Tibial artery (tissue), 4 donors: ENCODE data around the gene YPEL3.
"Not testable (repeated sequence)": the region's sequence is repeated elsewhere in the genome, so short reads cannot be mapped to it uniquely, and the experiment has no call there.

ENCODE experiments used
- DNase-seq, 2 donors: peaks; one replicate each; pipeline ENCODE4 v3.0.0-alpha.2; 2019
- H3K27ac ChIP-seq, 2 donors: fragments of 200-600 bp; sonication (generic) in 1 of 2; 1 replicate in 1 of 2; 2 replicates in 1 of 2; pipeline ENCODE4 v1.5.1; 2018 to 2019; ENCODE audit warnings: mild to moderate bottlenecking in 1 of 2
- H3K27me3 ChIP-seq, 2 donors: fragments of 200-600 bp; sonication (generic) in 1 of 2; one replicate each; pipeline versions ENCODE4 v1.5.1 to v1.6.0; 2016 to 2019
- H3K36me3 ChIP-seq, 3 donors: fragments of 200-600 bp; sonication (generic) in 2 of 3; one replicate each; pipeline ENCODE4 v1.5.1; 2016 to 2019; ENCODE audit warnings: mild to moderate bottlenecking in 2 of 3
- H3K4me1 ChIP-seq, 4 donors: fragments of 200-600 bp; sonication (generic) in 2 of 4; 1 replicate in 3 of 4; 2 replicates in 1 of 4; pipeline ENCODE4 v1.5.1; 2016 to 2019
- H3K4me3 ChIP-seq, 2 donors: fragments of 200-600 bp; sonication (generic) in 1 of 2; 1 replicate in 1 of 2; 2 replicates in 1 of 2; pipeline ENCODE4 v1.5.1; 2018 to 2019; ENCODE audit warnings: mild to moderate bottlenecking in 2 of 2
- H3K9me3 ChIP-seq, 3 donors: fragments of 200-600 bp; sonication (generic) in 1 of 3; one replicate each; pipeline ENCODE4 v1.5.1; 2016 to 2019
- CTCF ChIP-seq, 2 experiments: fragments of 200-600 bp in 1 of 2; fragments of 450-650 bp in 1 of 2; IDR thresholded peaks; one replicate each; pipeline ENCODE4 v1.5.1; 2017 to 2019; ENCODE audit warnings: antibody characterized with exemption in 2 of 2, mild to moderate bottlenecking in 1 of 2, moderate library complexity in 1 of 2
- intact Hi-C: fragments of 100-400 bp; cut with DNase I; formaldehyde crosslinking; loops from one replicate; pipeline ENCODE4 v1.15.0; 2023; ENCODE audit warnings: low total_unique reads

Gene YPEL3

DNA sequence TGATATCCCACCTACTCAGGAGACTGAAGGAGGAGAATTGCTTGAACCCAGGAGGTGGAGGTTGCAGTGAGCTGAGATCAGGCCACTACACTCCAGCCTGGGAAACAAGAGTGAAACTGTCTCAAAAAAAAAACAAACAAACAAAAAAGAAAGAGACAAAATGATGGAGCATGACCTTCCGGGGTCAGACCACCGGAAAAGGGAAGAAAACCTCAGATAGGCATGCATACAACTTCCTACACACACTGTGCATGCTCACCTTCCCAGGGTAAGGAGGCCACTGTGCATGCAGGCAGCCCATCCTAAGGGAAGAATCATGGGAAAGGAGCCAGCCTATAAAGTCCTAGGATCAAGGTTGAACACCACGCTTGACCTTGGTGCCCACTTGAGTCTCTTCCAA, 36.6 kb upstream of the YPEL3 start:
- intact Hi-C loops, result no loop called here
- no peak for DNase-seq
- Histone ChIP-seq H3K27ac (no peak overlapping the region), H3K36me3 (no peaks in the 10 kb centered on the region), H3K4me3 (no peak overlapping the region), H3K9me3 (no peaks in the 10 kb centered on the region), H3K27me3 (no peaks in the 10 kb centered on the region), H3K4me1 (no peaks in the 10 kb centered on the region)
- no peak for TF ChIP-seq CTCF (IDR thresholded peaks at IDR 0.05)

DNA sequence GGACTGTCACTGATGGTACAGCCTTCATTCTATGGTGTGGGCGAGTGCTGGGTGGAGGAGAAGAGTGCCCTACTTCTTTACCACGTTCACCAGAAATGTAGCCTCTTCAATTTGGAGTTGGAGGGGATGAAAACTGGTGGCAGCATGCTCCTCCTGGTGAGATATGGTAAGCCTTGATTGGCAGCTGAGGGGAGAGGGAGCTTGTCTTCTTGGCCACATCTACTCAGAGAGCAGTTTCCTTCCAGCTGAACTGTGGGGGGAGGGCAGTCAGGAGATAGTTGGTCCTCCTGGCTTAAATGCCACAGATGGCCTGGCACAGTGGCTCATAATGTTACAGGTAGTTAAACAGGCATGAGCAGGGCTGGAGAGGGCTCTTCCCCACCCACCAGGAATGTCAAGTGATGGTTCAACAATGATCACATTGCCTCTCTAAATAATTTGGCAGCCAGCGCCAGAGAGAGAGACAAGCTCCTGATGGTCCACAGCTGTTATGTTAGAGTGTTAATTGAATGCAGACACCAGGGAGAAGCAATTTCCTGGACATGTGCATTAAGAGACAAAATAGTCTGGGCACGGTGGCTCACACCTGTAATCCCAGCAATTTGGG, 36.0 kb upstream of the YPEL3 start:
- Histone ChIP-seq H3K36me3 (no peaks in the 10 kb centered on the region), H3K4me3 (no peak overlapping the region), H3K4me1 (no peaks in the 10 kb centered on the region), H3K27me3 (no peaks in the 10 kb centered on the region), H3K27ac (no peak overlapping the region), H3K9me3 (no peaks in the 10 kb centered on the region)
- TF ChIP-seq CTCF (IDR thresholded peaks at IDR 0.05), result no peak
- DNase-seq, result no peak
- intact Hi-C loops, result no loop called here

GRCh38 chr16:30127993-30128392, 32.0 kb upstream of the YPEL3 start:
- H3K27me3 ChIP-seq, result no peaks in the 10 kb centered on the region
- H3K9me3 ChIP-seq, result no peaks in the 10 kb centered on the region
- no peak for TF ChIP-seq CTCF (IDR thresholded peaks at IDR 0.05)
- no peaks in the 10 kb centered on the region for H3K36me3 ChIP-seq
- intact Hi-C loops, result no loop called here
- no peak overlapping the region for H3K4me3 ChIP-seq
- no peak overlapping the region for H3K27ac ChIP-seq
- no peak for DNase-seq
- peaks cover 0 to 17% (median 7%) of the 10 kb centered on the region in 4 donors for H3K4me1 ChIP-seq

GRCh38 chr16:30125690-30126089, 29.7 kb upstream of the YPEL3 start:
- intact Hi-C loops, DNase-seq, H3K4me3 ChIP-seq, H3K27ac ChIP-seq, H3K9me3 ChIP-seq, H3K27me3 ChIP-seq: not testable (repeated sequence)
- peaks cover 0 to 12% (median 0%) of the 10 kb centered on the region in 3 donors for H3K36me3 ChIP-seq
- peaks cover 0 to 31% (median 16%) of the 10 kb centered on the region in 4 donors for H3K4me1 ChIP-seq

- H3K36me3 ChIP-seq, result peaks cover 4 to 20% (median 5%) of the 10 kb centered on the region in 3 donors
- intact Hi-C loops, result no loop called here
- H3K9me3 ChIP-seq, result no peaks in the 10 kb centered on the region
- H3K4me1 ChIP-seq, result peaks cover 0 to 31% (median 16%) of the 10 kb centered on the region in 4 donors
- TF ChIP-seq CTCF (IDR thresholded peaks at IDR 0.05), result no peak
- H3K4me3 ChIP-seq, result no peak overlapping the region
- no peaks in the 10 kb centered on the region for H3K27me3 ChIP-seq
- DNase-seq, result no peak
- peak overlapping the region; percentile 95 to 97 for H3K27ac ChIP-seq
Observed at GRCh38 chr16:30124985-30125379, 29.0 kb upstream of the YPEL3 start.

- no peak for TF ChIP-seq CTCF (IDR thresholded peaks at IDR 0.05)
- no peaks in the 10 kb centered on the region for H3K27me3 ChIP-seq
- peak overlapping the region; percentile 91 to 95 for H3K4me3 ChIP-seq
- peaks cover 24 to 43% (median 28%) of the 10 kb centered on the region in 3 donors for H3K36me3 ChIP-seq
- intact Hi-C loops, result loop anchor here (1.0 kb wide), 1 partner anchor 26 kb away; the partner anchor contains the start of gene YPEL3
- DNase-seq, result peak in 1 of 2 donors; percentile 76
- peak overlapping the region; percentile 95 to 97 for H3K27ac ChIP-seq
- H3K4me1 ChIP-seq, result peaks cover 0 to 31% (median 16%) of the 10 kb centered on the region in 4 donors
- H3K9me3 ChIP-seq, result no peaks in the 10 kb centered on the region
Observed at GRCh38 chr16:30122604-30123160, 26.7 kb upstream of the YPEL3 start.
